Activated CD4-positive, CD25-positive, alpha-beta regulatory T cell treated with anti-CD3 and anti-CD28 coated beads, Interleukin-2, amount 50 U/mL, for 72 hours (primary cell): ENCODE results near the gene DDX60.
"Not testable (repeated sequence)": the region's sequence is repeated elsewhere in the genome, so short reads cannot be mapped to it uniquely, and the experiment has no call there.

Experiments used
- DNase-seq: peaks from one replicate; pipeline ENCODE4 v3.0.0; 2021

DDX60 gene

DNA sequence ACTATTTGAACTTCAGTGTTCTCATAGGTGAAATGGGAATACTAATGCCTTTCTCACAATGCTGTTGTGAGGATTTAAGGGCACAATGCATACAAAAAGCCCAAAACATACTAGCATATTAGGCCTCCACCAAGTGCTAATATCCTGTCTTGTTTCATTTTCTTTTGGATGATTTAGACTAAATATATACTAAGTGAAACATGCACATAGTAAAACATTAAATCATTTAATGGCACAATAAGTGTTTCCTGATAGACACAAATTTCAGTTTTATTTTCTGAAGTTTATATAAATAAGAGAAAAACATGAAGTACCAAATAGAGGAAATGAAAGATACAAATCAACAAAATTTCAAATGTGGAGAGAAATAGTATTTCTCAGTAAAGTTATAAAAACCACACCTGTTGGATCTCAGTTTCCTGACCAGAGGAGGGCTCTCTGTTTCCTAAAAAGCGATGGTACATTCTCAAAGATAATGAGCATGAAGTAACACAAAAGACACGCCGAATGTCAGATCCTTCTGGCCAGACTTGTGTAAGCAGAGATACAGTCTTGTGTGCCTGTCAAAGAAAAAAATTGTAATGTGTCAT lies 25.1 kb downstream of the DDX60 start:
- no peak for DNase-seq

DNA sequence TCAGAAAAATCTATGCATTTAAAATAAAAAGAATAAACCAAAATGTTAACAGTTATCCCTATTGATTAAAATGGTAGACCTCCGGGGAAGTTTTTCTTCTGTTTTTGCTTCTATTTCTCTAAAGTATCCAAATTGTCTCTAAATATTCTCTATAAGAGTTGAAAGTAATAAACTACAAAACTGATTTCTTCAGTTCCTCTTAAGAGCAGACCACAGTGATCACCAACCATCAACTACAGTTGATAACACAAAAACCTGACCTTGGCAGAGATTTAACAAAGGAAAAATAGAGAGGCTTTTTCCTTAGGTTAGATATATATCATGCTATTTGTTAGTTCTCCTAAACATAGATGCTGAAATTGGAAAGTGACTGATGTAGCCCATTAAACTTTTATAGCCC lies 27.3 kb downstream of the DDX60 start:
- no peak for DNase-seq

DNA sequence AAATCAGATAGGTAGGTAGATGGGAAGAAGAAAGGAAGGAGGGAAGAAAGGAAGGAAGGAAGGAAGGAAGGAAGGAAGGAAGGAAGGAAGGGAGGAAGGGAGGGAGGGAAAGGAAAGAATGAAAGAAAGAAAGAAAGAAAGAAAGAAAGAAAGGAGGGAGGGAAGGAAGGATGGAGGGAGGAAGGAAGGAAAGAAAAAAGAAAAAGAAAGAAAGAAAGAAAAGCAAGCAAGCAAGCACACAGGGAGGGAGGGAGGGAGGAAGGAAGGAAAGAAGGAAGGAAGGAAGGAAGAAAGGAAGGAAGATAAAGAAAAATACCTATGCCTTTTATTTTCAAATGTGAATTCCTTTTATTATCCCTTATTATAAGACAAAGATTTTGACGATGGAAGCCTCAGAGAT lies 32.7 kb downstream of the DDX60 start:
- not testable (repeated sequence) for DNase-seq

DNA sequence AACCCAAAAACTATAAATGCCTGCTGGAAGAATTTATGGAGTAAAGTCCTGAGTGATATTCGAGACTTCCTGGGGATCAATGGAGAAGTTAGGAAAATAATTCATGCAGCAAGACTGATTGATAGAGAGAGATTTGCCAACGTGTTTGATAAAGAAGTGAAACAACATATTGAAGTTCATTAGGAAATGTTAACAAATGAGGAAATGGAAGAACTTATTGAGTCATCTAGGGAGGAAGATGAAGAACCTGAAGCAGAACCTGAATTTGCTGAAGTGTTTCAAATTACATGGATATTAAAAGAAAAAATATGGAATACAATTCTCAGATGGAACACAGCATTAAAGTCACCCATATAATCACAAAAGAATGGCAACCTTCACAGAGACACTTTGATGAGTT lies 39.0 kb downstream of the DDX60 start:
- DNase-seq, result no peak

DNA sequence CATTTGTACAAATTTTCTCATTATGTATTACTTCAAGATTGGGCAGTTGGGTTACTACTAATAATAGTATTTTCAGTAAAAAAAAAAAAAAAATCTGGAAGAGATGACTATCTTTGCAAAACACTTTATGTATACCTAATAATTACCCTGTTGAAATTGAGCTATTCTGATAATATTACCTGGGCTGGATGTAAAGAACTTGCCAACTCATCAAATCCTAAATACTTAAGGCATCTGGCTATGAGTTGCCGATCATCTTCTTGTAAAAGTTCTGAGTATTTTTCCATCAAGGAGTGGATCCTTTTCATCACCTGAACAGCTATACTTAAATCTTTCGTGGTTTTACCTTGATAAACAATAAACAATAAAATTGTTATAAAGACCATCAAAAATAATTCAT lies 42.7 kb downstream of the DDX60 start:
- no peak for DNase-seq

DNA sequence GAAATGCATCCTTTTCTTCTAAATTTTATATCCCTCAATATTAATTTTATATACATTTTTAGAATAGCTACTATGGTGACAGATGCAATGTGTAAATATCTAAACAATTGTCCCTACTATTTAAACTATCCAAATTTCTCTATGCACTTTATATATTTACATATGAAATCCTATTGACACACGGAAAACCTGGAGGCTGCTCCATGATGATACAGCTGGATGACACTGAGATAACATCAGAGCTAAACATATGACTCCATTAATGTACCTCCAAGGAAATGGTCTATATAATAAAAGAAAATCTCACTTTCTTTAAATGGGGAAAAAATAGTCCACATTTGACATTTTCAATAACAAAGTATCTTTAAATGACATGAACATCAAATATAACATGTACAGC lies 43.7 kb downstream of the DDX60 start:
- no peak for DNase-seq

DNA sequence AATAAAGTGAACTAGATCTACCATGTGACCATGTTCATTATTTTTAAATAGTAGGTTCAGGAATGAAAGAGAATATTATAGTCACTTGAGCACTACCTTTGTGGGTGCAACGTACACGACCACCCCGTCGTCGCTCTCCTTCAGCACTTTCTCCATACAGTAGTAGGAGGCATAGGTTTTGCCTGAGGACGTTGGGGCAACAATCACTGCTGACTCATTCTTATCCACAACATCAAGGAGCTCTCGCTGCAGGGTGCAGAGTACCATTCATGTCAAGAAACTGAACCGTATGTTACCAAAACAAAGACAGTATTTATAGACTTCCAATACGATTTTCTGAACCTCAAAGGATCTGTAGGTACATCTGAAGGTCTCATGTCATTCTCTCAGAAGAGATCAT lies 44.7 kb downstream of the DDX60 start:
- DNase-seq, result no peak

DNA sequence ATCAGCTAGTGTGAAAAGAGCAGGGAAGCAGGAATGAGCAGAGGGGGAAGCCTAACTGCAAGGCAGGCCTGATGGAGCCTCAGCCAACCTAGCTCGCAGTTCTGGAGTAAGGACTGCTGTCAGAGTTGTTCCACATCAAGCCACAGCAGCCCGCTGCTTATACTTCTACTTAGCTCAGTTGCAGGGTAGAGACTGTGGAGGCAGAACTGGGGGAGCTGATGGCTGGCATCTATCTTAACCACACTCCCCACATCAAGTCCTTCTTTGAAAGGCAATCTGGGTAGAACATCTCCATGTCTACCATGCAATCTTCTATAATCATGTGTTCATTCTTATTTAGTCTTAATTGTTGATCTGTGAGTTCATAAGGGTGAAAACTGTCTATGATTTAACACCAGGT lies 46.1 kb downstream of the DDX60 start:
- DNase-seq, result no peak

DNA sequence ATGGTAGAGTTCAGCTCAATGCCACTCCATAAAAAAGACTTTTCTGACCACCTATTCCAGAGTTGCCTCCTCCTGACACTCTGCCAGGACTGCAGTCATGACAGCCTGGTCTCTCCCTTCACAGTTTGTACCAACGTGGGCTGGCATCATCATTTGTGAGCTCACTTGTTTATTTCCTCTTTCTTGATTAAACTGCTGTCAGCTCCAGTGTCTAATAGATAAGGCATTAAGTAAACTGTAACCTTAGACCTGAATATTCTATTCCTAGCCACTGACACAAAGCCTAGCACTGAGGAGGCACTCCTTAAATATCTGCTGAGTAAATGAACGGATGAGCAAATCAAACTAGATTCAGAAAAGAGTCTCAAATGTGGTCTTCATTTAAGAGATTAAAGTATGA lies 48.7 kb downstream of the DDX60 start:
- no peak for DNase-seq

DNA sequence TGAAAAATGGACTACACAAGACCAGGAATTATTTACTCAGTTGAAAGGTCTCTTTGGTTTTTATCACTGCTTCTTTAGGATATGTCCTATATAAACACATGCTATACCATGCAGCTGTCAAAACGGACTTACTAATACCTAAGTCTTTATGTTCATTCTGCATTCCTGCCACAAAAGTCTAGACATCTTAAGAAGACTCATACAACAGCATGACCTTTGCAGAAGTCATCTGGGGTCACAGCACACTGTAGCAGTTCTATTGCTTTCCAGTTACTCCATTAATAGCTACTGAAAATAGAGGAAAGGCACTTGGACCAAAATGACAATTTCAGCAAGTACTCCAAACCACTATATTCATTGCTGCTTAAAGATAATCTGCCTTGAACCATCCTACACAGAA lies 53.2 kb downstream of the DDX60 start:
- no peak for DNase-seq

DNA sequence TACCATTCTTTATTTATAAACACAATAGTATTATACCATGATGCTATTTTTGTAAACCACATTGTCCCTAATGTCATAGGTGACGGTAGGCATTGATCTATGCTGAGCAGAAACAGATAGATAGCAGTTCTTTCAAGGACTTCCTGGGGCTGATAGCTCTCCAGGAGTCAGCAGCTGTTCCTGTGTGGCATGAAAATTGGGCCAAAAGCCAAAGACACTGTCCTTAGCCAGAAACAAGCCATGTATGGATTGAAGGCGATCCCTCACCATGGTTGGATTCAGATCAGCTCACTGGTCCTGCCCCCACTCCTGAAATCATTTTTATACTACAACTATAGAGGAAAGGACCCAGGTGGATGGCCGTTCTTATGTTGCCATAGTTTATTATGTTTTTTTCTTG lies 53.6 kb downstream of the DDX60 start:
- no peak for DNase-seq

DNA sequence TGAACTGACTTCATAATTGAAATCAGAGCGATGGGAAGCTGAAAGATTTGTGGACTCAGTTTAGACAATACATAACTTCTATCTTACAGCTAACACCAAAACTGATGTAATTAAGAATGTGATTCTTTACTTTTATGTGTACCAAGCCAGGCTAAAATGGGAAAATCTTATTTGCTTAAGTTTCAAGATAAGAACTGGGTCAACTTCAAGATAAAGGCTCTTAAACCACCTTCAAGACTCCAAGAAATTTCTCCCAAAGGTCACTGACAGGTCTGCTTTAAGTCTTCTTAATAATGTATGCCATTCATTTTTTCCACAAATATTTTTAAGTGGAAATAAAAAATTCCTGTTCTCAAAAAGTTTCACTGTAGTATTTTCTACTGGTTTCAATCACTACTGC lies 55.5 kb downstream of the DDX60 start:
- no peak for DNase-seq

DNA sequence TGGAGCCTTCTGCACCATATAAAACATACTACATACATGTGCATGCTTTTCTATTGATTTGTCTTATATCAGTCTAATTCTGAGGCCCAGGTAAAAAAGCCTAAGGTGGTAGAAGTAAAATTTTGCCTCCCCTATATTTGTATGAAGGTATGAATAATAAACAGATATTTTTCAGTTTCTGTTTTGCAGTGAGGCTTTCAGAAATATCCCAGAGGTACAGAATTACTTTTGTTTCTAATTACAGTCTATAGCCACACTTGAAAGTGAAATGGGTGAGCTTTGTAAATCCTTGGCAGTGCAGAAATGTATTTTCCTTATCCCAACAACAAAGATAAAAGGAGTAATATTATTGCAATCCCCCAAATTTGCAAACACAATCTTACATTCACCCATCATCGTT lies 59.5 kb downstream of the DDX60 start:
- no peak for DNase-seq

DNA sequence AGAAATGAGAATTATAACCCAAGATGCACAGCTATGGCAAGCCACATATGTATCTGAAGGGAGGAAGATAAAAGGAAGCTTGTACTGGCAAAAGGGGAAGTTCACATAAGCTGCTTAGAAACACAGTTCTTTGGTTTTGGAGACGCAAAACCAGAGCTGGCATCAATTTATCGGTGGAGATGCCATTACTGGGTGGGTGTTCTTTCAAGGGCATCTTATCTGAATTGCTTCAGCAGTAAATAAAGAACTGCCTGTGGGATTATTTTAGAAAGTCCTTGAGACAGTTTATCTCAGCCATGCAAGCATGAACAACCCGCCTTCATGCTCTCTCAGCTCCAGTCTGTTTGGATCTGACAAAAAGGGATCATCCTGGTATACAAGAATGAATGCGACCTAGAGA lies 60.8 kb downstream of the DDX60 start:
- no peak for DNase-seq

DNA sequence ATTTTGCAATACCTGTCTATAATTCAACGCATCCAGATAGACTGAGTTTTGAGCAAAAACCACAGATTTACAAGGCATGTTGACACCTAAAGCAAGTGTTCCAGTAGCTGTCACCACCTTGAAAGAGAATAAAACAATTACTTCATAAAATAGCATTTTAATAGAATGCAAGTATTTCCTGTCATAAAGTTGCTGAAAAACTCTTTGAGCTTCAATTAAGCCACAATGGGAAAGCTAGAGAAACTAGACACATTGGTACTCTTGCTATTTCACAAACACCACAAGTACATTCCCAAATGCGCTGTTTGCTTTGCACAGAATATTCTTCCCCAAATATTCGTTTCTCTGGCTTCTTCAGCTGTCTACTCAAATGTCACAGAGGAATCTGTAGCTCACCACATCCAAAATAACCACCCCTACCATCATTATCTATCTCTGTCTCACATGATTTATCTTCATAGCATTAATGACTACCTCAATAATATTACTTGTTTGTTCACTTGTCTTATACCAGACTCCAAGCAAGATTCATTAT lies 70.3 kb downstream of the DDX60 start:
- DNase-seq, result no peak

DNA sequence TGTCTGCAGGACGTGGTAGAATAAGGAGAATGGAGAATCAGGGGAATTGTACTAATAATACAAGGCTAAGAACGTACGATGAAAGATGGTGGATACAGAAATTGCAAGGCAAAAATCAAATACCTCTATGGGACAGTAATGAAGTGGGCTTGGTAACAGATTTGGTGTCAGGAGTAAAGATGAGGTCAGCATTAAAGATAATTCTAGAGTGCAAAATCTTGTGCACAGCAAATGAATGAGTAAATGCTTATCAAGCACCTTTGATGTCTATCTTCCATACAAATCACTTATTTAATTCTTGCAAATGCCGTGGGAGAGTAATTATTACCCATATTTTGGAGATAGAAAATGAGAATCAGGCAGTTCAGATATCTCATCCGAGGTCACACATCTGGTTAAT lies 70.9 kb downstream of the DDX60 start:
- DNase-seq, result no peak

DNA sequence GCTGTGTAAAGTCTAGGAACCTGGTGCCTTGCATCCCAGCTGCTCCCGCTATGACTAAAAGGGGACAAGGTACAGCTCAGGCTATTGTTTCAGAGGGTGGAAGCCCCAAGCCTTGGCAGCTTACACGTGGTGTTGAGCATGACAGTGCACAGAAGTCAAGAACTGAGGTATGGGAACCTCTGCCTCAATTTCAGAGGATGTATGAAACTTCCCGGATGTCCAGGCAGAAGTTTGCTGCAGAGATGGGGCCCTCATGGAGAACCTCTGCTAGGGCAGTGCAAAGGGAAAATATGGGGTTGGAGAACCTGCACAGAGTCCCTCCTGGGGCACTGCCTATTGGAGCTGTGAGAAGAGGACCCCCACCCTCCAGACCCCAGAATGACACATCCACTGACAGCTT lies 76.6 kb downstream of the DDX60 start:
- no peak for DNase-seq

DNA sequence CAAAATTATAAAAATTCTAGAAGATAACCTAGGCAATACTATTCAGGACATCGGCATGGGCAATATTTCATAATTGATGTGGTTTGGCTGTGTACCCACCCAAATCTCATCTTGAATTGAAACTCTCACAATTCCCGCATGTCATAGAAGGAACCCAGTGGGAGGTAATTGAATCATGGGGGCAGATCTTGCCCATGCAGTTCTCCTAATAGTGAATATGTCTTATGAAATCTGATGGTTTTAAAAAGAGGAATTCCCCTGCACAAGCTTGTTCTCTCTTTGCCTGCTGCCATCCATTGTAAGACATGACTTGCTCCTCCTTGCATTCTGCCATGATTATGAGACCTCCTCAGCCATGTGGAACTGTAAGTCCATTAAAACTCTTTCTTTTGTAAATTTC lies 77.7 kb downstream of the DDX60 start:
- DNase-seq, result no peak

DNA sequence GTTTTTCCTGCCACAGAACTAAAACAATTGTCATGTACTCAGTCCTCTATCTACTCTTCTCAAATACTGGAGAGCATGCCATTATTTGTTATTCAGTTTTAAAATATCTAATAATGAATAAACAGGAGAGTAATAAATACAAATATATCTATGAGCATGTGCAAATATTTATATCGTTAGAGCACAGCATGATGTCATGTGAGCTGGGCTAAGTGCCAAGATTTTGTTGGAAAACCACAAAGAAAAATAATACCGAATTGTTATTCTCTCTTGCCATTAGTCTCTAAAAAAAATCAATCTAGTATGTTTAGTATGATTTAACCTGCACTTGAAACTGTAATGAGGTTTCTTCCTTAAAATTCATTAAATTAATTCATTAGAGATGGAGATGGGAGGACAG lies 97.3 kb downstream of the DDX60 start:
- DNase-seq, result no peak

DNA sequence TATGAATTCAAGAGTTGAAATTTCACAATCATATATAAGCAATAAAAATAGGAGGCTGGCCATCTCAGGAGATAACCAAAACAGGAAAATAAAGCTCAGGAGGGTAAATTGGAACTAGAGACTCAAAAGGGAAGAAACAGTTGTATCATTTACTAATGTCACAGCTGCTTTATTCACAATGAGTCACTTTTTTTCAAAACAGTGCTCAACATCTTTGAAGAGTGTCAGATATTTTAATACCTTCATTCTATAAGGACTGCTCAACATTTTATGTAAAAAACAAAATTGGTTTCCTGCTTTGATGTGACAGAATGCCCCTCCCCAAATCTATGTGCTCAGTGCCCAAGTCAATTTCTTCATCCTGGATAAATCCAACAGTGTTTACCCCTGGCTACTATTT lies 97.7 kb downstream of the DDX60 start:
- DNase-seq, result no peak

DNA sequence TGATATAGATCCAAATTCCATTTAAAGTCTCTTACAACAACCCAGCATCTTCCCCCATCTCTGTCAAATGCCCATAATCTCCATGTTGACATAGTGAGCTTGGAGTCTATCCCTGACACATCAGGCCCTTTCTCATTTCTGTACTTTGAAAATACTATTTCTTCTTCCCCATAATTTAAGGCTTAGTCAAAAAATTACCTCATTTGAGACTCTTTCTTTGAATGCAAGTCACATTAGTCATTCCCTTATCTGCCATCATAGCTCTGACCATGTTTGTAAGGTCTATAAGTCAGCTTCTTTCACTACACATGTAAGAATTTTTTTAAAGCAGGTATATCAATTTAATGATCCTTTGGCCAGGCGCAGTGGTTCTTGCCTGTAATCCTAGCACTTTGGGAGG lies 99.9 kb downstream of the DDX60 start:
- DNase-seq, result no peak

DNA sequence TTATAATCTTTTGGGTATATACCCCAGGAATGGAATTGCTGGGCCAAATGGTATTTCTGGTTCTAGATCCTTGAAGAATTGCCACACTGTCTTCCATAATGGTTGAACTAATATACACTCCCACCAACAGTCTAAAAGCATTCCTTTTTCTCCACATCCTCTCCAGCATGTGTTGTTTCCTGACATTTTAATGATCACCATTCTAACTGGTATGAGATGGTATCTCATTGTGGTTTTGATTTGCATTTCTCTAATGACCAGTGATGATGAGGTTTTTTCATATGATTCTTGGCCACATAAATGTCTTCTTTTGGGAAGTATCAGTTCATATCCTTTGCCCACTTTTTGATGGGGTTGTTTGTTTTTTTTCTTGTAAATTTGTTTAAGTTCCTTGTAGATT lies 105.0 kb downstream of the DDX60 start:
- DNase-seq, result not testable (repeated sequence)

DNA sequence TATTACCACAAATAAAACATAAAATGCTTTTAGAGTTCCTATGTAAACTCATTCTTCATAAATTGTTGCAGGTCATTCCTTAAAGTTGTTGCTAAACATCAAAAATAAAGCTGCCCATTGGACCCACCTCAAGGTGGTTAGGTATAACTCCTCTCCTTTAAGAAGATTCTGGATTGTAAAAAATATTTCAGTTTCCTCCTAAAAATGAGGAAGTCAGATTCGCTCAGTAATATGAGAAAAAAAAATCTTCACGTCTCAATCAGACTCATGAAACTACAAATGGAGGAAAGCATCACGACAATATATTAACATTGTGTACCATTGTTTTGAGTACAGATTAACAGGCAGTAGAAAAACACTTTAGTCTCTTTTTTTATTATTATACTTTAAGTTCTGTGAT lies 105.9 kb downstream of the DDX60 start:
- no peak for DNase-seq

DNA sequence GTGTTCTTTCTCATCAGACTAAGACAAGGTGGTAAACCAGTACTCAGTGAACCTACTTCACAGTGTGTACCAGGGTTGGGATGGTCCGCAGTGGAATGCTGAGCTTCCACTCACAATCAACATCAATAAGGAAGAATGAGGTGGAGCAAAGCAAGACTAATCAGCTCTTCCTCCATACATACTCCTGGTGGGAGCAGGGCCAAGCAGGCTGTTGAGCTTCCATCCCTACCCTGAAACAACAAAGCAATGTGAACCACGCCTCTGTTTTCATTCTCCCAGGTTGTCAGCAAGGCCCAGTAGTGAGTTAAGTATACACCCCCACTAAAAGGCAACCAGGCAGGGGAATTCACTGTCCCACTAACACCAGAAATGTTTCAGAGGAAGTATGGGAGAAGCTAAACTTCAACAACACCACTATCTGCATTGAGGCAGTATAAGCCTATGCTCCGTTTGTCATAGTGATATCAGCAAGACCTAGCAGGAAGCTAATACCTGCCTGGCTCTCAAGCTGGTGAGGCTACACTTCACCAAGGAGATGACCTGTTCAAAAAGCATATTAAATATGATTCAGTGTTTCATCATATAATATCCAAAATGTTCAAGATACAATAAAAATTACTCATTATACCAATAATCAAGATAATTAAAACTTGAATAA lies 109.5 kb downstream of the DDX60 start:
- DNase-seq, result no peak

DNA sequence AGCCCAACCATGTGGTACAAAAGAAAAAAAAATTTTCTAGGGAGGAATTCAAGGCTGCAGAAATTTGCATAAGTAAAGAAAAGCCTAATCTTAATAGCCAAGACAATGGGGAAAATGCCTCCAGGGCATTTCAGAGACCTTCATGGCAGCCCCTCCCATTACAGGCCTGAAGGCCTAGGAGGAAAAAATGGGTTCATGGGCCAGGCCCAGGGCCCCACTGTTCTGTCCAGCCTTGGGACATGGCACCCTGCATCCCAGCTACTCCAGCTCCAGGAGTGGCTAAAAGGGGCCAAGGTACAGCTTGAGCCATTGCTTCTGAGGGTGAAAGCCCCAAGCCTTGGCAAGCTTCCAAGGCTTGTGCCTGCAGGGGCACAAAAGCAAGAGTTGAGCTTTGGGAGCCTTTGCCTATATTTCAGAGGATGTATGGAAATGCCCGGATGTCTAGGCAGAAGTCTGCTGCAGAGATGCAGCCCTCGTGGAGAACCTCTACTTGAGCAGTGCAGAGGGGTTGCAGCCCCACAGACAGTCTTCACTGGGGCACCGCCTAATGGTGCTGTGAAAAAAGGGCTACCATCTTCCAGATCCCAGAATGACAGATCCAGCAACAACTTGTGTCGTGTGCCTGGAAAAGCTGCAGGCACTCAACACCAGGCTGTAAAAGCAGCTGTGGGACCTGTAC lies 115.2 kb downstream of the DDX60 start:
- DNase-seq, result no peak
